GM23338 (cell line): ENCODE measurements around the gene OTUD1. TPM values are rescaled to one million over a fixed set of nuclear protein-coding genes. Genes with fewer than 3 reads are reported as not detected.

Source experiments
- ATAC-seq: fragments of 200-7000 bp; cut with Tn5 transposase; 3 replicates; pipeline ENCODE4 v1.9.1; 2020
- DNase-seq: peaks from one replicate; pipeline ENCODE4 v3.0.0-alpha.2; 2015; ENCODE audit warnings: low spot score
- H2AFZ ChIP-seq: fragments of 200-600 bp; sonication (generic); 2 replicates; pipeline ENCODE4 v1.8.0; 2016; ENCODE audit warnings: antibody characterized with exemption, mild to moderate bottlenecking, moderate library complexity
- H3F3A ChIP-seq: fragments of 200-600 bp; sonication (generic); replicated peaks from 2 replicates; pipeline ENCODE4 v1.8.0; 2017; ENCODE audit warnings: antibody characterized with exemption, mixed run types, low read depth
- H3K27ac ChIP-seq: fragments of 200-600 bp; sonication (generic); 2 replicates; pipeline ENCODE4 v1.6.1; 2016; ENCODE audit warnings: low read depth
- H3K27me3 ChIP-seq: fragments of 200-600 bp; sonication (generic); 2 replicates; pipeline ENCODE4 v1.8.0; 2016; ENCODE audit warnings: mild to moderate bottlenecking, mixed run types, moderate library complexity; ENCODE audit not compliant: insufficient read depth
- H3K36me3 ChIP-seq: fragments of 200-600 bp; sonication (generic); 2 replicates; pipeline ENCODE4 v1.8.0; 2016; ENCODE audit warnings: mild to moderate bottlenecking; ENCODE audit not compliant: insufficient read depth
- H3K4me1 ChIP-seq: fragments of 200-600 bp; sonication (generic); 2 replicates; pipeline ENCODE4 v1.8.0; 2016; ENCODE audit warnings: mild to moderate bottlenecking, moderate library complexity; ENCODE audit not compliant: insufficient read depth
- H3K4me2 ChIP-seq: fragments of 200-600 bp; sonication (generic); 2 replicates; pipeline ENCODE4 v1.7.1; 2017; ENCODE audit warnings: mixed run types
- H3K4me3 ChIP-seq: fragments of 200-600 bp; sonication (generic); 2 replicates; pipeline ENCODE4 v1.6.1; 2016; ENCODE audit warnings: mixed run types
- H3K79me2 ChIP-seq: fragments of 200-600 bp; sonication (generic); replicated peaks from 2 replicates; pipeline ENCODE4 v1.8.0; 2017; ENCODE audit warnings: mild to moderate bottlenecking; ENCODE audit not compliant: insufficient read depth
- H3K9me2 ChIP-seq: fragments of 200-600 bp; sonication (generic); 2 replicates; pipeline ENCODE4 v1.8.0; 2017; ENCODE audit not compliant: insufficient read depth
- H4K20me1 ChIP-seq: fragments of 200-600 bp; sonication (generic); replicated peaks from 2 replicates; pipeline ENCODE4 v1.8.0; 2017; ENCODE audit warnings: mild to moderate bottlenecking; ENCODE audit not compliant: insufficient read depth
- H3K27ac Mint-ChIP-seq: 2 replicates; pipeline ENCODE4 v1.8.0; 2020; ENCODE audit warnings: inconsistent platforms, mild to moderate bottlenecking, moderate library complexity, mixed read lengths
- H3K27me3 Mint-ChIP-seq: 3 replicates; pipeline ENCODE4 v1.8.0; 2022; ENCODE audit warnings: low read depth, mild to moderate bottlenecking, moderate library complexity, mixed read lengths, inconsistent platforms; ENCODE audit not compliant: insufficient read depth, poor library complexity
- H3K36me3 Mint-ChIP-seq: 3 replicates; pipeline ENCODE4 v1.8.0; 2021; ENCODE audit warnings: low read depth, mild to moderate bottlenecking, inconsistent platforms, moderate library complexity, mixed read lengths
- H3K4me1 Mint-ChIP-seq: 3 replicates; pipeline ENCODE4 v1.8.0; 2020; ENCODE audit warnings: mild to moderate bottlenecking, inconsistent platforms, mixed read lengths
- H3K4me3 Mint-ChIP-seq: 3 replicates; pipeline ENCODE4 v1.8.0; 2021; ENCODE audit warnings: moderate library complexity, mild to moderate bottlenecking, inconsistent platforms, mixed read lengths
- H3K9me3 Mint-ChIP-seq: 3 replicates; pipeline ENCODE4 v1.8.0; 2020; ENCODE audit warnings: moderate library complexity, mild to moderate bottlenecking, inconsistent platforms, mixed read lengths
- CREB1 ChIP-seq: fragments of 250-450 bp; sonication (Bioruptor Pico); IDR thresholded peaks from 2 replicates; pipeline ENCODE4 v1.5.0; 2020; ENCODE audit warnings: low read depth, mild to moderate bottlenecking, moderate library complexity
- CTCF ChIP-seq, 2 experiments: fragments of 200-600 bp in 1 of 2; sonication (generic) in 1 of 2; conservative IDR thresholded peaks; 2 replicates each; pipeline versions ENCODE4 v1.5.1 to v1.6.1; 2016 to 2017; ENCODE audit warnings: antibody characterized with exemption in 2 of 2, low read depth in 2 of 2, mild to moderate bottlenecking in 2 of 2, moderate library complexity in 1 of 2
- EZH2 ChIP-seq: fragments of 200-600 bp; sonication (generic); IDR thresholded peaks from one replicate; pipeline ENCODE4 v1.8.0; 2017; ENCODE audit warnings: antibody characterized with exemption, mild to moderate bottlenecking, low read depth; ENCODE audit not compliant: unreplicated experiment
- EZH2phosphoT487 ChIP-seq: fragments of 200-600 bp; sonication (generic); IDR thresholded peaks from one replicate; pipeline ENCODE4 v1.8.1; 2018; ENCODE audit warnings: antibody characterized with exemption; ENCODE audit not compliant: unreplicated experiment
- JUNB ChIP-seq: IDR thresholded peaks from one replicate; pipeline ENCODE4 v1.6.1; 2016; ENCODE audit warnings: antibody characterized with exemption; ENCODE audit not compliant: unreplicated experiment
- NANOG ChIP-seq: IDR thresholded peaks from 2 replicates; pipeline ENCODE4 v1.6.1; 2016; ENCODE audit warnings: antibody characterized with exemption, borderline replicate concordance
- POLR2AphosphoS5 ChIP-seq: IDR thresholded peaks from 2 replicates; pipeline ENCODE4 v1.6.1; 2016; ENCODE audit warnings: antibody characterized with exemption, low read depth
- STAT1 ChIP-seq: IDR thresholded peaks from one replicate; pipeline ENCODE4 v1.6.1; 2016; ENCODE audit warnings: antibody characterized with exemption; ENCODE audit not compliant: unreplicated experiment
- ZNF114 ChIP-seq: fragments of 250-450 bp; sonication (Bioruptor Pico); IDR thresholded peaks from 2 replicates; pipeline ENCODE4 v1.5.0; 2020; ENCODE audit warnings: mild to moderate bottlenecking, moderate library complexity
- ZNF331 ChIP-seq: fragments of 250-450 bp; sonication (Bioruptor Pico); IDR thresholded peaks from 2 replicates; pipeline ENCODE4 v1.5.0; 2020; ENCODE audit warnings: low read depth, mild to moderate bottlenecking, moderate library complexity
- polyA plus RNA-seq: library from polyadenylated mRNA; unstranded; fragments of >200 nt; fragmentation: Nextera tagmentation; extraction: Ambion mirVana; gene quantifications from 2 replicates; pipeline ENCODE4 v1.2.1, GENCODE V29; 2016
- total RNA-seq: library from RNA; depleted of rRNA; stranded (reverse); fragments of >200 nt; shearing (Covaris generic); gene quantifications from 2 replicates; pipeline ENCODE4 v1.2.3, GENCODE V29; 2014
- TF ChIP-seq, protein P1 (sequence below): IDR thresholded peaks from one replicate; pipeline ENCODE4 v1.6.1; 2018; ENCODE audit warnings: antibody characterized with exemption; ENCODE audit not compliant: unreplicated experiment
- TF ChIP-seq, protein P2 (sequence below): IDR thresholded peaks from 2 replicates; pipeline ENCODE4 v1.6.1; 2016; ENCODE audit warnings: antibody characterized with exemption

Gene OTUD1
- total and polyA plus RNA-seq, 2 experiments from 2014 or later = 2.5 to 8.3 TPM

- TF ChIP-seq, protein P1, sequence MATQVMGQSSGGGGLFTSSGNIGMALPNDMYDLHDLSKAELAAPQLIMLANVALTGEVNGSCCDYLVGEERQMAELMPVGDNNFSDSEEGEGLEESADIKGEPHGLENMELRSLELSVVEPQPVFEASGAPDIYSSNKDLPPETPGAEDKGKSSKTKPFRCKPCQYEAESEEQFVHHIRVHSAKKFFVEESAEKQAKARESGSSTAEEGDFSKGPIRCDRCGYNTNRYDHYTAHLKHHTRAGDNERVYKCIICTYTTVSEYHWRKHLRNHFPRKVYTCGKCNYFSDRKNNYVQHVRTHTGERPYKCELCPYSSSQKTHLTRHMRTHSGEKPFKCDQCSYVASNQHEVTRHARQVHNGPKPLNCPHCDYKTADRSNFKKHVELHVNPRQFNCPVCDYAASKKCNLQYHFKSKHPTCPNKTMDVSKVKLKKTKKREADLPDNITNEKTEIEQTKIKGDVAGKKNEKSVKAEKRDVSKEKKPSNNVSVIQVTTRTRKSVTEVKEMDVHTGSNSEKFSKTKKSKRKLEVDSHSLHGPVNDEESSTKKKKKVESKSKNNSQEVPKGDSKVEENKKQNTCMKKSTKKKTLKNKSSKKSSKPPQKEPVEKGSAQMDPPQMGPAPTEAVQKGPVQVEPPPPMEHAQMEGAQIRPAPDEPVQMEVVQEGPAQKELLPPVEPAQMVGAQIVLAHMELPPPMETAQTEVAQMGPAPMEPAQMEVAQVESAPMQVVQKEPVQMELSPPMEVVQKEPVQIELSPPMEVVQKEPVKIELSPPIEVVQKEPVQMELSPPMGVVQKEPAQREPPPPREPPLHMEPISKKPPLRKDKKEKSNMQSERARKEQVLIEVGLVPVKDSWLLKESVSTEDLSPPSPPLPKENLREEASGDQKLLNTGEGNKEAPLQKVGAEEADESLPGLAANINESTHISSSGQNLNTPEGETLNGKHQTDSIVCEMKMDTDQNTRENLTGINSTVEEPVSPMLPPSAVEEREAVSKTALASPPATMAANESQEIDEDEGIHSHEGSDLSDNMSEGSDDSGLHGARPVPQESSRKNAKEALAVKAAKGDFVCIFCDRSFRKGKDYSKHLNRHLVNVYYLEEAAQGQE = no peak
- TF ChIP-seq EZH2 (no peak), EZH2phosphoT487 (no peak), CTCF (conservative IDR thresholded peaks at IDR 0.05; ENCODE audit: low read depth in 2 of 2) (no peak), ZNF114 (no peak), CREB1 (CRISPR knock-in tag) (no peak), NANOG (no peak)
- TF ChIP-seq, protein P2, sequence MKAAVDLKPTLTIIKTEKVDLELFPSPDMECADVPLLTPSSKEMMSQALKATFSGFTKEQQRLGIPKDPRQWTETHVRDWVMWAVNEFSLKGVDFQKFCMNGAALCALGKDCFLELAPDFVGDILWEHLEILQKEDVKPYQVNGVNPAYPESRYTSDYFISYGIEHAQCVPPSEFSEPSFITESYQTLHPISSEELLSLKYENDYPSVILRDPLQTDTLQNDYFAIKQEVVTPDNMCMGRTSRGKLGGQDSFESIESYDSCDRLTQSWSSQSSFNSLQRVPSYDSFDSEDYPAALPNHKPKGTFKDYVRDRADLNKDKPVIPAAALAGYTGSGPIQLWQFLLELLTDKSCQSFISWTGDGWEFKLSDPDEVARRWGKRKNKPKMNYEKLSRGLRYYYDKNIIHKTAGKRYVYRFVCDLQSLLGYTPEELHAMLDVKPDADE = no peak
Observed at GRCh38 chr10:23433701-23434100, 5.2 kb upstream of the OTUD1 start (continued).

DNA sequence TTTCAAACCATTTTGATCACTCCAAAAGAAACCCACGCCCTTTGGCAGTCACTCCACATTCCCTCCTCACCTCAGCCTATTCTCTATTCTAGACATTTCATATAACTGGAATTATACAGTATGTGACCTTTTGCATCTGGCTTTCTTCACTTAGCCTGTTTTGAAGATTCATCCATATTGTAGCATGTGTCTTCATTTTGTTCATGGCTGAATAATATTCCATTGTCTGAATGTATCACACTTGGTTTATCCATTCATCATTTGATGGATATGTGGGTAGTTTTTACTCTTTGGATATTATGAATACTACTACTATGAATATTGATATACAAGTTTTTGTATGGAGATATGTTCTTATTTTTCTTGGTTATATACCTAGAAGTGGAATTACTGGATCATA lies 3.5 kb upstream of the OTUD1 start:
- H3K4me1 Mint-ChIP-seq = peaks cover 7% of the 10 kb centered on the region
- TF ChIP-seq JUNB = no peak
- TF ChIP-seq CREB1 (CRISPR knock-in tag) = no peak
- no peak for TF ChIP-seq EZH2phosphoT487
- no peak for TF ChIP-seq ZNF331
- no peak for TF ChIP-seq POLR2AphosphoS5
- TF ChIP-seq, protein P1 = no peak
- no peak for TF ChIP-seq ZNF114
- TF ChIP-seq STAT1 = no peak
- TF ChIP-seq CTCF (conservative IDR thresholded peaks at IDR 0.05; ENCODE audit: low read depth in 2 of 2) = no peak
- TF ChIP-seq, protein P2 = no peak
- no peak for TF ChIP-seq NANOG
- no peak for TF ChIP-seq EZH2

More for the DNA sequence above, 3.5 kb upstream of the OTUD1 start:
- H3K9me3 Mint-ChIP-seq = peaks cover 6% of the 10 kb centered on the region; the same call in 1 of the 3 replicates
- H2AFZ ChIP-seq = no peak overlapping the region
- no peak overlapping the region for H3K4me2 ChIP-seq
- H3K27ac ChIP-seq = no peak overlapping the region
- DNase-seq = no peak
- no peaks in the 10 kb centered on the region; the same call in 1 of the 2 replicates for H4K20me1 ChIP-seq
- H3F3A ChIP-seq = no peaks in the 10 kb centered on the region; the same call in 1 of the 2 replicates
- H3K27me3 Mint-ChIP-seq = peaks cover 8% of the 10 kb centered on the region
- peaks cover 6% of the 10 kb centered on the region; the same call in 1 of the 2 replicates for H3K4me1 ChIP-seq
- H3K79me2 ChIP-seq = no peaks in the 10 kb centered on the region
- no peak overlapping the region for H3K4me3 Mint-ChIP-seq
- no peaks in the 10 kb centered on the region for H3K36me3 ChIP-seq
- no peak overlapping the region for H3K27ac Mint-ChIP-seq
- ATAC-seq = no peak
- H3K27me3 ChIP-seq = peaks cover under 1% of the 10 kb centered on the region; the same call in 1 of the 2 replicates
- no peak overlapping the region for H3K4me3 ChIP-seq
- no peaks in the 10 kb centered on the region for H3K9me2 ChIP-seq
- H3K36me3 Mint-ChIP-seq = peaks cover 5% of the 10 kb centered on the region; the same call in 1 of the 3 replicates
